Central memory CD8-positive, alpha-beta T cell (primary cell): Measurements from ENCODE around the gene MXD1.

Experiments used
- ATAC-seq: fragments of 150-1000 bp; cut with Tn5 transposase; replicated peaks from 2 replicates; pipeline ENCODE4 v1.10.0; 2022; ENCODE audit warnings: mild to moderate bottlenecking, moderate FRiP score, moderate number of reproducible peaks; ENCODE audit not compliant: poor library complexity, severe bottlenecking; ENCODE audit errors: extremely low read depth
- DNase-seq, 2 donors: peaks; one replicate each; pipeline ENCODE4 v3.0.0; 2021; ENCODE audit warnings: low spot score in 2 of 2
- H3K27ac Mint-ChIP-seq: one replicate; pipeline ENCODE4 v1.8.0; 2022; ENCODE audit warnings: low read depth, mild to moderate bottlenecking, moderate library complexity, mixed read lengths
- H3K27me3 Mint-ChIP-seq: one replicate; pipeline ENCODE4 v1.8.0; 2022; ENCODE audit warnings: mixed read lengths
- H3K36me3 Mint-ChIP-seq: one replicate; pipeline ENCODE4 v1.8.0; 2022; ENCODE audit warnings: mild to moderate bottlenecking, moderate library complexity, mixed read lengths; ENCODE audit not compliant: insufficient read depth
- H3K4me1 Mint-ChIP-seq: one replicate; pipeline ENCODE4 v1.8.0; 2022; ENCODE audit warnings: mixed read lengths
- H3K4me3 Mint-ChIP-seq: one replicate; pipeline ENCODE4 v1.8.0; 2022; ENCODE audit warnings: mild to moderate bottlenecking, moderate library complexity, mixed read lengths
- H3K9me3 Mint-ChIP-seq: one replicate; pipeline ENCODE4 v1.8.0; 2022; ENCODE audit warnings: mixed read lengths

MXD1 gene

GRCh38 chr2:69936906-69937305 is 22.0 kb downstream of the MXD1 start:
- no peaks in the 10 kb centered on the region for H3K9me3 Mint-ChIP-seq
- H3K36me3 Mint-ChIP-seq: peaks cover 53% of the 10 kb centered on the region
- H3K4me3 Mint-ChIP-seq: no peak overlapping the region
- H3K27me3 Mint-ChIP-seq: no peaks in the 10 kb centered on the region
- peaks cover 18% of the 10 kb centered on the region for H3K4me1 Mint-ChIP-seq
- ATAC-seq: no peak
- no peak overlapping the region for H3K27ac Mint-ChIP-seq
- DNase-seq: no peak

GRCh38 chr2:69937968-69938367 is 23.1 kb downstream of the MXD1 start:
- ATAC-seq (no peak), DNase-seq (no peak)
- Mint-ChIP-seq H3K27ac (no peak overlapping the region), H3K4me3 (no peak overlapping the region), H3K9me3 (no peaks in the 10 kb centered on the region), H3K27me3 (no peaks in the 10 kb centered on the region), H3K4me1 (peaks cover 12% of the 10 kb centered on the region), H3K36me3 (peaks cover 53% of the 10 kb centered on the region)

- no peak for ATAC-seq
- no peak overlapping the region for H3K27ac Mint-ChIP-seq
- no peaks in the 10 kb centered on the region for H3K27me3 Mint-ChIP-seq
- DNase-seq: no peak
- H3K9me3 Mint-ChIP-seq: no peaks in the 10 kb centered on the region
- H3K36me3 Mint-ChIP-seq: peaks cover 56% of the 10 kb centered on the region
- peaks cover 6% of the 10 kb centered on the region for H3K4me1 Mint-ChIP-seq
- no peak overlapping the region for H3K4me3 Mint-ChIP-seq
Measured at GRCh38 chr2:69939722-69940121, 24.8 kb downstream of the MXD1 start.

- H3K27me3 Mint-ChIP-seq: no peaks in the 10 kb centered on the region
- H3K27ac Mint-ChIP-seq: no peak overlapping the region
- ATAC-seq: no peak
- no peaks in the 10 kb centered on the region for H3K9me3 Mint-ChIP-seq
- DNase-seq: no peak
- H3K4me3 Mint-ChIP-seq: no peak overlapping the region
- peaks cover 10% of the 10 kb centered on the region for H3K4me1 Mint-ChIP-seq
- H3K36me3 Mint-ChIP-seq: peaks cover 49% of the 10 kb centered on the region
Measured at GRCh38 chr2:69940691-69941090, 25.8 kb downstream of the MXD1 start.

- H3K4me1 Mint-ChIP-seq: peaks cover 26% of the 10 kb centered on the region
- no peak for DNase-seq
- ATAC-seq: no peak
- H3K4me3 Mint-ChIP-seq: no peak overlapping the region
- H3K36me3 Mint-ChIP-seq: peaks cover 35% of the 10 kb centered on the region
- no peaks in the 10 kb centered on the region for H3K9me3 Mint-ChIP-seq
- peak overlapping the region; percentile 45 for H3K27ac Mint-ChIP-seq
- H3K27me3 Mint-ChIP-seq: no peaks in the 10 kb centered on the region
Measured at GRCh38 chr2:69943000-69943842, 28.3 kb downstream of the MXD1 start.

- H3K9me3 Mint-ChIP-seq: no peaks in the 10 kb centered on the region
- no peak overlapping the region for H3K4me3 Mint-ChIP-seq
- no peak overlapping the region for H3K27ac Mint-ChIP-seq
- ATAC-seq (no peak), DNase-seq (no peak)
- H3K27me3 Mint-ChIP-seq: no peaks in the 10 kb centered on the region
- H3K36me3 Mint-ChIP-seq: peaks cover 27% of the 10 kb centered on the region
- peaks cover 26% of the 10 kb centered on the region for H3K4me1 Mint-ChIP-seq
Measured at GRCh38 chr2:69943843-69944525, 29.1 kb downstream of the MXD1 start.

GRCh38 chr2:69944756-69945155 is 29.8 kb downstream of the MXD1 start:
- ATAC-seq (no peak), DNase-seq (no peak)
- peaks cover 26% of the 10 kb centered on the region for H3K4me1 Mint-ChIP-seq
- no peaks in the 10 kb centered on the region for H3K9me3 Mint-ChIP-seq
- H3K4me3 Mint-ChIP-seq: no peak overlapping the region
- H3K27ac Mint-ChIP-seq: no peak overlapping the region
- H3K36me3 Mint-ChIP-seq: peaks cover 21% of the 10 kb centered on the region
- H3K27me3 Mint-ChIP-seq: no peaks in the 10 kb centered on the region

- ATAC-seq (no peak), DNase-seq (no peak)
- peaks cover 16% of the 10 kb centered on the region for H3K36me3 Mint-ChIP-seq
- H3K27ac Mint-ChIP-seq: peak overlapping the region; percentile 94
- H3K9me3 Mint-ChIP-seq: no peaks in the 10 kb centered on the region
- H3K4me3 Mint-ChIP-seq: peak overlapping the region; percentile 32
- peaks cover 26% of the 10 kb centered on the region for H3K4me1 Mint-ChIP-seq
- H3K27me3 Mint-ChIP-seq: no peaks in the 10 kb centered on the region
Measured at GRCh38 chr2:69945441-69945840, 30.5 kb downstream of the MXD1 start.

GRCh38 chr2:69945941-69946340 is 31.0 kb downstream of the MXD1 start:
- no peaks in the 10 kb centered on the region for H3K9me3 Mint-ChIP-seq
- ATAC-seq: no peak
- H3K4me3 Mint-ChIP-seq: peak overlapping the region; percentile 51
- no peaks in the 10 kb centered on the region for H3K27me3 Mint-ChIP-seq
- peak overlapping the region; percentile 94 for H3K27ac Mint-ChIP-seq
- peaks cover 14% of the 10 kb centered on the region for H3K36me3 Mint-ChIP-seq
- DNase-seq: no peak
- peaks cover 26% of the 10 kb centered on the region for H3K4me1 Mint-ChIP-seq

- peaks cover 26% of the 10 kb centered on the region for H3K4me1 Mint-ChIP-seq
Measured at GRCh38 chr2:69946351-69947324, 31.7 kb downstream of the MXD1 start.

GRCh38 chr2:69947325-69947931 is 32.5 kb downstream of the MXD1 start:
- peak overlapping the region; percentile 94 for H3K27ac Mint-ChIP-seq

More at GRCh38 chr2:69946351-69947324, 31.7 kb downstream of the MXD1 start:
- Mint-ChIP-seq H3K27me3 (no peaks in the 10 kb centered on the region), H3K27ac (peak overlapping the region; percentile 94), H3K4me3 (peak overlapping the region; percentile 51), H3K36me3 (peaks cover 10% of the 10 kb centered on the region), H3K9me3 (no peaks in the 10 kb centered on the region)
- DNase-seq (peak in 1 of 2 donors; percentile 34), ATAC-seq (peak; percentile 92)

More at GRCh38 chr2:69947325-69947931, 32.5 kb downstream of the MXD1 start:
- DNase-seq (no peak), ATAC-seq (no peak)
- H3K4me3 Mint-ChIP-seq: peak overlapping the region; percentile 51
- H3K36me3 Mint-ChIP-seq: peaks cover 10% of the 10 kb centered on the region
- H3K27me3 Mint-ChIP-seq: no peaks in the 10 kb centered on the region
- no peaks in the 10 kb centered on the region for H3K9me3 Mint-ChIP-seq
- H3K4me1 Mint-ChIP-seq: peaks cover 26% of the 10 kb centered on the region
